SK-N-SH treated with all-trans-retinoic acid at 6 μM for 48 hours (cell line): ENCODE measurements around the gene PPP1R27.

Experiments used
- ATAC-seq: fragments of 200-7000 bp; cut with Tn5 transposase; 3 replicates; pipeline ENCODE4 v1.9.1; 2020; ENCODE audit warnings: mild to moderate bottlenecking, moderate library complexity
- ARNTL ChIP-seq: fragments of 450-650 bp; formaldehyde crosslinking; IDR thresholded peaks from 2 replicates; pipeline ENCODE4 v1.5.0; 2020; ENCODE audit warnings: low read depth, mild to moderate bottlenecking, moderate library complexity, borderline replicate concordance
- BACH2 ChIP-seq: fragments of 250-450 bp; sonication (Bioruptor Pico); IDR thresholded peaks from 2 replicates; pipeline ENCODE4 v1.9.0; 2021; ENCODE audit warnings: mild to moderate bottlenecking, borderline replicate concordance
- CSDC2 ChIP-seq: fragments of 250-450 bp; sonication (Bioruptor Pico); IDR thresholded peaks from 2 replicates; pipeline ENCODE4 v1.5.0; 2020; ENCODE audit warnings: mild to moderate bottlenecking, moderate library complexity
- ESRRG ChIP-seq: fragments of 250-450 bp; sonication (Bioruptor Pico); IDR thresholded peaks from 2 replicates; pipeline ENCODE4 v1.6.1; 2021; ENCODE audit warnings: mild to moderate bottlenecking
- GLIS3 ChIP-seq: fragments of 250-450 bp; sonication (Bioruptor Pico); IDR thresholded peaks from 2 replicates; pipeline ENCODE4 v1.5.0; 2020; ENCODE audit warnings: mild to moderate bottlenecking, moderate library complexity
- ISL1 ChIP-seq: fragments of 250-450 bp; sonication (Bioruptor Pico); IDR thresholded peaks from 2 replicates; pipeline ENCODE4 v2.1.2; 2022; ENCODE audit warnings: mild to moderate bottlenecking, moderate library complexity
- OSR1 ChIP-seq: fragments of 250-450 bp; sonication (Bioruptor Pico); IDR thresholded peaks from 2 replicates; pipeline ENCODE4 v1.8.0; 2022; ENCODE audit warnings: moderate library complexity, mild to moderate bottlenecking, inconsistent platforms
- PPARA ChIP-seq: fragments of 250-450 bp; sonication (Bioruptor Pico); IDR thresholded peaks from 2 replicates; pipeline ENCODE4 v1.5.0; 2020; ENCODE audit warnings: mild to moderate bottlenecking, borderline replicate concordance
- RARB ChIP-seq: fragments of 250-450 bp; sonication (Bioruptor Pico); IDR thresholded peaks from 2 replicates; pipeline ENCODE4 v1.8.0; 2021; ENCODE audit warnings: mild to moderate bottlenecking, moderate library complexity
- SNAI2 ChIP-seq: fragments of 250-450 bp; sonication (Bioruptor Pico); IDR thresholded peaks from 2 replicates; pipeline ENCODE4 v1.5.0; 2020; ENCODE audit warnings: mild to moderate bottlenecking, moderate library complexity
- TOX ChIP-seq: fragments of 250-450 bp; sonication (Bioruptor Pico); IDR thresholded peaks from 2 replicates; pipeline ENCODE4 v1.8.0; 2021; ENCODE audit warnings: mild to moderate bottlenecking, moderate library complexity, borderline replicate concordance
- ZFP30 ChIP-seq: fragments of 450-650 bp; formaldehyde crosslinking; IDR thresholded peaks from 2 replicates; pipeline ENCODE4 v1.5.0; 2022; ENCODE audit warnings: mild to moderate bottlenecking, moderate library complexity
- ZNF565 ChIP-seq: fragments of 450-650 bp; formaldehyde crosslinking; conservative IDR thresholded peaks from 2 replicates; pipeline ENCODE4 v1.5.0; 2020; ENCODE audit warnings: low read depth, mild to moderate bottlenecking, moderate library complexity
- ZNF70 ChIP-seq: fragments of 450-650 bp; formaldehyde crosslinking; IDR thresholded peaks from 2 replicates; pipeline ENCODE4 v1.5.0; 2020; ENCODE audit warnings: mild to moderate bottlenecking, moderate library complexity
- ZNF8 ChIP-seq: fragments of 450-650 bp; formaldehyde crosslinking; IDR thresholded peaks from 2 replicates; pipeline ENCODE4 v1.5.0; 2020; ENCODE audit warnings: mild to moderate bottlenecking, moderate library complexity
- TF ChIP-seq, protein P1 (sequence below): fragments of 250-450 bp; sonication (Bioruptor Pico); IDR thresholded peaks from 2 replicates; pipeline ENCODE4 v1.5.1; 2020; ENCODE audit warnings: low read depth, mild to moderate bottlenecking, moderate library complexity
- TF ChIP-seq, protein P2 (sequence below): fragments of 250-450 bp; sonication (Bioruptor Pico); IDR thresholded peaks from 2 replicates; pipeline ENCODE4 v1.5.1; 2021; ENCODE audit warnings: mild to moderate bottlenecking, moderate library complexity

Gene PPP1R27

GRCh38 chr17:81794509-81794908, 40.3 kb downstream of the PPP1R27 start:
- TF ChIP-seq ISL1 (CRISPR knock-in tag): no peak
- TF ChIP-seq GLIS3 (CRISPR knock-in tag): no peak
- no peak for TF ChIP-seq BACH2 (CRISPR knock-in tag)
- no peak for TF ChIP-seq RARB (CRISPR knock-in tag)
- no peak for TF ChIP-seq ZNF70
- TF ChIP-seq ZFP30: no peak
- TF ChIP-seq, protein P1, sequence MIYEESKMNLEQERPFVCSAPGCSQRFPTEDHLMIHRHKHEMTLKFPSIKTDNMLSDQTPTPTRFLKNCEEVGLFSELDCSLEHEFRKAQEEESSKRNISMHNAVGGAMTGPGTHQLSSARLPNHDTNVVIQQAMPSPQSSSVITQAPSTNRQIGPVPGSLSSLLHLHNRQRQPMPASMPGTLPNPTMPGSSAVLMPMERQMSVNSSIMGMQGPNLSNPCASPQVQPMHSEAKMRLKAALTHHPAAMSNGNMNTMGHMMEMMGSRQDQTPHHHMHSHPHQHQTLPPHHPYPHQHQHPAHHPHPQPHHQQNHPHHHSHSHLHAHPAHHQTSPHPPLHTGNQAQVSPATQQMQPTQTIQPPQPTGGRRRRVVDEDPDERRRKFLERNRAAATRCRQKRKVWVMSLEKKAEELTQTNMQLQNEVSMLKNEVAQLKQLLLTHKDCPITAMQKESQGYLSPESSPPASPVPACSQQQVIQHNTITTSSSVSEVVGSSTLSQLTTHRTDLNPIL (CRISPR knock-in tag): no peak
- ATAC-seq: peak; percentile 84

DNA sequence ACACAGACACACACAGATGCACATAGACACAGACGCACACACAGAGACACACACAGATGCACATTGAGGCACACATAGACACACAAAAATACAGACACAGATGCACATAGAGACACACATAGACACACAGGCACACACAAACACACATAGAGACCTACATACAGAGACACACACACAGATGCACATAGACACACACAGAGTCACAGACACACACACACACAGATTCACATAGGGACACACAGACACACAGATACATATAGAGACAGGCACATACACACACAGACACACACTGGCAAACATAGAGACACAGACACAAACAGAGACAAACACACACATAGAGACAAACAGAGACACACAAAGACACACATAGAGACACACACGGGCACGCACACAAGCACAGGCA, 40.8 kb downstream of the PPP1R27 start:
- TF ChIP-seq ZNF70 (no peak), ZFP30 (no peak), OSR1 (no peak), SNAI2 (CRISPR knock-in tag) (no peak), TOX (CRISPR knock-in tag) (no peak), ARNTL (CRISPR knock-in tag) (no peak), PPARA (CRISPR knock-in tag) (no peak)
- no peak for ATAC-seq

GRCh38 chr17:81792675-81793615, 41.9 kb downstream of the PPP1R27 start:
- no peak for TF ChIP-seq ZNF70
- no peak for TF ChIP-seq ISL1 (CRISPR knock-in tag)
- TF ChIP-seq ZNF565: no peak
- TF ChIP-seq TOX (CRISPR knock-in tag): no peak
- no peak for TF ChIP-seq OSR1
- no peak for TF ChIP-seq ESRRG
- no peak for TF ChIP-seq CSDC2 (CRISPR knock-in tag)
- TF ChIP-seq, protein P2, sequence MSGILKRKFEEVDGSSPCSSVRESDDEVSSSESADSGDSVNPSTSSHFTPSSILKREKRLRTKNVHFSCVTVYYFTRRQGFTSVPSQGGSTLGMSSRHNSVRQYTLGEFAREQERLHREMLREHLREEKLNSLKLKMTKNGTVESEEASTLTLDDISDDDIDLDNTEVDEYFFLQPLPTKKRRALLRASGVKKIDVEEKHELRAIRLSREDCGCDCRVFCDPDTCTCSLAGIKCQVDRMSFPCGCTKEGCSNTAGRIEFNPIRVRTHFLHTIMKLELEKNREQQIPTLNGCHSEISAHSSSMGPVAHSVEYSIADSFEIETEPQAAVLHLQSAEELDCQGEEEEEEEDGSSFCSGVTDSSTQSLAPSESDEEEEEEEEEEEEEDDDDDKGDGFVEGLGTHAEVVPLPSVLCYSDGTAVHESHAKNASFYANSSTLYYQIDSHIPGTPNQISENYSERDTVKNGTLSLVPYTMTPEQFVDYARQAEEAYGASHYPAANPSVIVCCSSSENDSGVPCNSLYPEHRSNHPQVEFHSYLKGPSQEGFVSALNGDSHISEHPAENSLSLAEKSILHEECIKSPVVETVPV (CRISPR knock-in tag): no peak
- no peak for TF ChIP-seq ZNF8
- no peak for TF ChIP-seq GLIS3 (CRISPR knock-in tag)
- TF ChIP-seq, all 23 proteins: peak for 0
- ATAC-seq: no peak
